Prostate gland (tissue), 2 donors: ENCODE measurements around the gene PDZRN3. TPM values are rescaled to one million over a fixed set of nuclear protein-coding genes. Genes with fewer than 3 reads are reported as not detected.

Experiments
- DNase-seq: peaks from one replicate; pipeline ENCODE4 v3.0.0-alpha.2; 2019; ENCODE audit warnings: low spot score
- H3K27ac ChIP-seq, 2 donors: fragments of 200-600 bp; sonication (generic); 2 replicates each; pipeline ENCODE4 v1.5.1; 2017 to 2019
- H3K27me3 ChIP-seq: fragments of 200-600 bp; sonication (generic); replicated peaks from 2 replicates; pipeline ENCODE4 v1.5.1; 2019; ENCODE audit not compliant: insufficient read depth
- H3K36me3 ChIP-seq, 2 donors: fragments of 200-600 bp; sonication (generic); 1 replicate in 1 of 2; 2 replicates in 1 of 2; pipeline versions ENCODE4 v1.5.1 to v1.8.1; 2017 to 2019
- H3K4me1 ChIP-seq: fragments of 200-600 bp; sonication (generic); replicated peaks from 2 replicates; pipeline ENCODE4 v1.5.1; 2019
- H3K4me3 ChIP-seq, 2 donors: fragments of 200-600 bp; sonication (generic); 2 replicates each; pipeline ENCODE4 v1.5.1; 2017 to 2019
- H3K9me3 ChIP-seq: fragments of 200-600 bp; sonication (generic); 2 replicates; pipeline ENCODE4 v1.5.1; 2017
- POLR2A ChIP-seq: fragments of 450-650 bp; IDR thresholded peaks from one replicate; pipeline ENCODE4 v1.6.1; 2016; ENCODE audit warnings: antibody characterized with exemption, mild to moderate bottlenecking
- POLR2AphosphoS5 ChIP-seq: sonication (generic); formaldehyde crosslinking; IDR thresholded peaks from one replicate; pipeline ENCODE4 v1.6.1; 2017; ENCODE audit warnings: antibody characterized with exemption
- WGBS: methylation state at CpG from one replicate; pipeline ENCODE4 v1.1.5; 2018; 5-methylcytosine and 5-hydroxymethylcytosine counted together
- intact Hi-C: fragments of 100-400 bp; cut with DNase I; formaldehyde crosslinking; loops from one replicate; pipeline ENCODE4 v1.14.2; 2022
- total RNA-seq, 2 donors: library from RNA; depleted of rRNA; stranded (reverse); fragments of >200 nt; gene quantifications; one replicate each; pipeline ENCODE4 v1.1.0, GENCODE V29; 2016
- TF ChIP-seq, protein P1 (sequence below), 4 experiments: fragments of 200-600 bp in 2 of 4; fragments of 450-650 bp in 2 of 4; sonication (generic) in 2 of 4; IDR thresholded peaks; 1 replicate in 3 of 4; 2 replicates in 1 of 4; pipeline ENCODE4 v1.5.1; 2016 to 2019; ENCODE audit warnings: antibody characterized with exemption in 4 of 4, mild to moderate bottlenecking in 2 of 4, moderate library complexity in 2 of 4

The PDZRN3 gene
- total RNA-seq, 2 donors from 2014 or later: 80.9 to 143 TPM

DNA sequence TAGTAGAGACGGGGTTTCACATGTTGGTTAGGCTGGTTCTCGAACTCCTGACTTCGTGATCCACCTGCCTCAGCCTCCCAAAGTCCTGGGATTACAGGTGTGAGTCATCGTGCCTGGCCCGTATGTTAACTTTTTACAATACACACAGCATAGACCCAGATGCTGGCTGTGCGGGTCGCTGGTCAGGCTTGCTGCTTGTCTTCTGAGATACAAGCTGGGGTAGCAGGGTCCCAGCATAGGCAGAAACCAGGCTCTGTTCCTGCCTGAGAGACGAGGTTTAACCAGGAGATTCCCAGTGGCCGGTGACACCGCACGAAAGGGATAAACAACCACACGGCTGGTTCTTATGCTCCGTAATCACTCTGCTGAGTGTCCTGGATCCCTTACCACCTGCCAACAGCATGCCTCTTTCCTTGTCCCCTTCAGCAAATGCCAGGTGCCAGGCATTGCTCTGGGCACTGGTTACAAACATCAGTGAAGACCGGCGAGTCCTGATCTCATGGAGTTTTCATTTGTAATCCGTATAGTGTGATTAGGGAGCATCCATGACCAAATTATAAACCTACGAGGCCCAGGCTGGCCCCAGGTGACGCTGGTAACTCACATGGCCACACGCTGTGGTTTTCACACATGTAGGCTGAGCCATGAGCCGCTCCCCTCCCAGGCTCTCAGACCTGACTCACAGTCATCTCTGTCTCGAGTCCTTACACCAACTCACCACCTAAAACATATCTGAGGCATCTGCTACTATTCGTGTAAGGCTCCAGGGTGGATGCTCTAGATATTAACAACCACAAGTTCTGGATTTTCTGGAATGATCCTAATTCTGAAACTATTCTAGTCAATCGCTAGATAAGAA is 125.7 kb downstream of the PDZRN3 start:
- Histone ChIP-seq H3K27me3 (no peaks in the 10 kb centered on the region), H3K27ac (no peak overlapping the region), H3K4me1 (peaks cover 7% of the 10 kb centered on the region), H3K9me3 (no peaks in the 10 kb centered on the region), H3K4me3 (no peak overlapping the region), H3K36me3 (no peaks in the 10 kb centered on the region)
- WGBS: 92% methylated on average over 23 of the region's 23 CpGs
- no peak for DNase-seq
- intact Hi-C loops: loop anchor here (5.0 to 10.0 kb wide), 2 partner anchors 47 to 174 kb away; no protein-coding TSS in a partner anchor
- TF ChIP-seq POLR2AphosphoS5 (no peak), POLR2A (no peak)
- TF ChIP-seq, protein P1, sequence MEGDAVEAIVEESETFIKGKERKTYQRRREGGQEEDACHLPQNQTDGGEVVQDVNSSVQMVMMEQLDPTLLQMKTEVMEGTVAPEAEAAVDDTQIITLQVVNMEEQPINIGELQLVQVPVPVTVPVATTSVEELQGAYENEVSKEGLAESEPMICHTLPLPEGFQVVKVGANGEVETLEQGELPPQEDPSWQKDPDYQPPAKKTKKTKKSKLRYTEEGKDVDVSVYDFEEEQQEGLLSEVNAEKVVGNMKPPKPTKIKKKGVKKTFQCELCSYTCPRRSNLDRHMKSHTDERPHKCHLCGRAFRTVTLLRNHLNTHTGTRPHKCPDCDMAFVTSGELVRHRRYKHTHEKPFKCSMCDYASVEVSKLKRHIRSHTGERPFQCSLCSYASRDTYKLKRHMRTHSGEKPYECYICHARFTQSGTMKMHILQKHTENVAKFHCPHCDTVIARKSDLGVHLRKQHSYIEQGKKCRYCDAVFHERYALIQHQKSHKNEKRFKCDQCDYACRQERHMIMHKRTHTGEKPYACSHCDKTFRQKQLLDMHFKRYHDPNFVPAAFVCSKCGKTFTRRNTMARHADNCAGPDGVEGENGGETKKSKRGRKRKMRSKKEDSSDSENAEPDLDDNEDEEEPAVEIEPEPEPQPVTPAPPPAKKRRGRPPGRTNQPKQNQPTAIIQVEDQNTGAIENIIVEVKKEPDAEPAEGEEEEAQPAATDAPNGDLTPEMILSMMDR (IDR thresholded peaks at IDR 0.05): no peak

DNA sequence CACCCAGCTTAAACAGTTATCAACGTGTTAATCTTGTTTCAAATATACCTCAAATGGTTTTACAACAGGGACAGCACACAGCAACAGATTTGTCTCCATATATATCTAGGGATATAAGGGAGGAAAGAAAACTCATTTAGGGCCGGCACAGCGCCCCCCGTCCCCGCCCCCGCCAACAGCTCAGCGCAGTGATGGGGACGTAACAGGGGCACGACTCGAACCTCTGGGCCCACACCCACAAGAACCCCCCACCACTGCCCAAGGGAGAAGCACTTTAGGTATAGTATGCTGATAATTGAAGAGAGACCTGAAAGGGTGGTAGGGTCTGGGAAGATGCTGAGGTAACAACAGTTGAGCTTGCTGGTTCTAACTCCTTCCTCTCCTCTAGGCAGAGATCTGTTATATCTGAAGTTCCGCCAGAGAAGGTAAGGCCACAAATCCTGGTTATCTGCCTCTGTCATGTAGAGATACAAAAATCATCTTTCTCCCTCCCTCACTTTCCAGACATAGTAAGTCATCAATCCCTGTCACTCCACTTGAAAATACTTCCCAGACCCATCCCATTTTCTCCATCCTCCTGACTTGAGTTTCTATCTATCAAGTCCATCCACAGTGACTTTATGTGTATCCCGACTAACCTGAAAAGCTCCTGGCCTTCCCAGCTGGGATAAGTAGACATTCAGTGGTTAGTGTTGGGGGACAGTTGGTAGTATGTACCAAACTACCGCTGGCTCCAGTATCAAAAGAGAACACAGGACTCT is 126.9 kb downstream of the PDZRN3 start:
- no peaks in the 10 kb centered on the region for H3K9me3 ChIP-seq
- H3K4me1 ChIP-seq: peaks cover 4% of the 10 kb centered on the region
- H3K27ac ChIP-seq: no peak overlapping the region
- no peak for DNase-seq
- no peaks in the 10 kb centered on the region for H3K36me3 ChIP-seq
- 90% methylated on average over 13 of the region's 13 CpGs for whole genome bisulfite sequencing
- no peaks in the 10 kb centered on the region for H3K27me3 ChIP-seq
- intact Hi-C loops: loop anchor here (5.0 to 10.0 kb wide), 2 partner anchors 46 to 173 kb away; no protein-coding TSS in a partner anchor
- TF ChIP-seq POLR2A (no peak), POLR2AphosphoS5 (no peak)
- H3K4me3 ChIP-seq: no peak overlapping the region

DNA sequence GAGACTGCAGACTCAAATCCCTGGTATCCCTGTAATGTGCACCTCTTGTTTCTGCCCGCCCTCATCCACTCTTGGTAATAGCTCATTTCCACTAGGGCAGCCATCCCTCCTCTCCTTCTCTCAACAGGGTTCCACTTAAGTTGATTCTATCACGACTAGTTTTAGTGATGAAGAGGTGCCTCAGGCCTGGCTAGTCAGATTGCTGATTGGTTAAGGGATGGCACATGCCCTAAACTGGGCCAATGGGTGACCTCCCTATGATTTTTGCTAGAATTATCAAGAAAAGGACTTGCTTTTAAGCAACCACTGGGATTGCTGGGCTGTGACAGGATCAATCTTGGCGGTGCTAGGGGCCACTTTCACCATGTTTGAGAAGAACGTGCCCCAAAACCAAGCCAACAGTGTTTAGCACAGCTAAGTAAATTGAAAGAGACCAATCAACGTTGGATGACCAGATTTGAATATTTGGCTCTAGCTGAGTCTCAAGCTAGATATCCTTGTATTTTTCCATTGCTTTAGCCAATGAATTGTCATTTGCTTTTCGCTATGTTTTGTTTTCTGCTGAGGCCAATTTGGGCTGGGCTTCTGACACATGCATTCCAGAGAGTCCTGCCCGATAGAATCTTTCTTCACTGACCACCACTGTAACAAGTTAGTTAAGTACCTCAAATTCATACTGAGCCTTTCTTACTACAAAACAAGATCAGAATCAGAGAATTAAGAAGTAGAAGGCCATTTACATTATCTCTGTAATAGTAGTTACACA is 131.0 kb downstream of the PDZRN3 start:
- WGBS: 71% methylated on average over 7 of the region's 7 CpGs
- intact Hi-C loops: loop anchor here (10.0 kb wide), 1 partner anchor 169 kb away; no protein-coding TSS in a partner anchor
- no peaks in the 10 kb centered on the region for H3K36me3 ChIP-seq
- no peaks in the 10 kb centered on the region for H3K9me3 ChIP-seq
- no peaks in the 10 kb centered on the region for H3K27me3 ChIP-seq
- TF ChIP-seq POLR2AphosphoS5 (no peak), POLR2A (no peak)
- TF ChIP-seq, protein P1 (IDR thresholded peaks at IDR 0.05): no peak
- H3K4me3 ChIP-seq: no peak overlapping the region
- no peak for DNase-seq
- no peak overlapping the region for H3K27ac ChIP-seq
- no peaks in the 10 kb centered on the region for H3K4me1 ChIP-seq

DNA sequence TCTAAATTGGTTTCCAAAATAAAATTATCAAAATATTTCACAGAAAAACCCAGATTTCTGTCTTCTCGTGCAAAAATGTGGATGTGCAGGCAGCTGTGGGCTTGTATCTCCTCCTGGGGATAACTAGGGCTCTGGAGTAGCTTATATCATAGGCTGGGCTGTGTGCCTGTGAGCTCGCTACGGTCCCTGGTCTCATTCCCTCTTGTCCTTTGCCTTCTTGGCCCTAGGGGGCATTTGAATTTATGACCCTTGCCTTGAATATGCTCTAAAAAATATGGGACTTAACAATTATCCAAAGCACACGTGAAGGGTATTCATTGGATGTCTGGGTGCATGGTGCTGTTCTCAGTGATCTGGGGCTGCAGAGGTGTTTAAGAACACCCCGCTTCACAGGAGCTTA is 132.6 kb downstream of the PDZRN3 start:
- 74% methylated on average over 5 of the region's 5 CpGs for WGBS
- intact Hi-C loops: loop anchor here (10.0 kb wide), 1 partner anchor 167 kb away; no protein-coding TSS in a partner anchor

More for the DNA sequence above, 132.6 kb downstream of the PDZRN3 start:
- Histone ChIP-seq H3K4me3 (no peak overlapping the region), H3K27me3 (no peaks in the 10 kb centered on the region), H3K36me3 (no peaks in the 10 kb centered on the region), H3K27ac (no peak overlapping the region), H3K4me1 (no peaks in the 10 kb centered on the region), H3K9me3 (no peaks in the 10 kb centered on the region)
- TF ChIP-seq, protein P1 (IDR thresholded peaks at IDR 0.05): no peak
- TF ChIP-seq POLR2AphosphoS5 (no peak), POLR2A (no peak)
- no peak for DNase-seq
